COLO829 (cell line): ENCODE data around the gene ZNF417.
"Not testable (repeated sequence)": the region's sequence is repeated elsewhere in the genome, so short reads cannot be mapped to it uniquely, and the experiment has no call there.

Source experiments
- DNase-seq: peaks from one replicate; pipeline ENCODE4 v3.0.0; 2012; ENCODE audit warnings: low spot score

ZNF417 gene

GRCh38 chr19:57916168-57916995 lies at the start of gene ZNF417:
ZNF417 (minus strand) TSS chr19:57916592; CDS start chr19:57916411, 181 bp downstream.
- DNase-seq: peak; percentile 85

- DNase-seq: no peak
Measured at GRCh38 chr19:57964761-57965160, 48.4 kb upstream of the ZNF417 start.

GRCh38 chr19:57961785-57962184 lies 45.4 kb upstream of the ZNF417 start:
- no peak for DNase-seq

GRCh38 chr19:57954996-57955395 lies 38.6 kb upstream of the ZNF417 start:
- no peak for DNase-seq

- no peak for DNase-seq
Measured at GRCh38 chr19:57949702-57950101, 33.3 kb upstream of the ZNF417 start.

- DNase-seq: no peak
Measured at GRCh38 chr19:57949296-57949695, 32.9 kb upstream of the ZNF417 start.

GRCh38 chr19:57947419-57948134 lies 31.2 kb upstream of the ZNF417 start, which contains the start of gene ZNF256:
ZNF256 (minus strand) TSS chr19:57947706; CDS start chr19:57947474, 232 bp downstream.
- peak; percentile 90 for DNase-seq

- DNase-seq: no peak
Measured at GRCh38 chr19:57947088-57947418, 30.7 kb upstream of the ZNF417 start.

GRCh38 chr19:57946316-57946715 lies 29.9 kb upstream of the ZNF417 start:
- DNase-seq: no peak

- DNase-seq: no peak
Measured at GRCh38 chr19:57941593-57941992, 25.2 kb upstream of the ZNF417 start.

- DNase-seq: no peak
Measured at GRCh38 chr19:57935731-57936130, 19.3 kb upstream of the ZNF417 start.

- no peak for DNase-seq
Measured at GRCh38 chr19:57934820-57935665, 18.7 kb upstream of the ZNF417 start, which contains the start of gene ZNF418. ZNF418 (minus strand) TSS chr19:57935402; CDS start chr19:57933822, 1,580 bp downstream.

- no peak for DNase-seq
Measured at GRCh38 chr19:57927587-57927986, 11.2 kb upstream of the ZNF417 start.

GRCh38 chr19:57914531-57914930 lies 1.9 kb downstream of the ZNF417 start:
- no peak for DNase-seq

GRCh38 chr19:57907394-57907793 lies 9.0 kb downstream of the ZNF417 start:
- no peak for DNase-seq

- no peak for DNase-seq
Measured at GRCh38 chr19:57905258-57905657, 11.1 kb downstream of the ZNF417 start.

- DNase-seq: no peak
Measured at GRCh38 chr19:57903618-57904184, 12.7 kb downstream of the ZNF417 start.

GRCh38 chr19:57900311-57900710 lies 16.1 kb downstream of the ZNF417 start:
- no peak for DNase-seq

GRCh38 chr19:57890706-57891105 lies 25.7 kb downstream of the ZNF417 start:
- not testable (repeated sequence) for DNase-seq

GRCh38 chr19:57888560-57889231 lies 27.7 kb downstream of the ZNF417 start, which contains the start of gene ZNF814:
ZNF814 (minus strand) TSS chr19:57889037; CDS start chr19:57888802, 235 bp downstream.
- DNase-seq: no peak

GRCh38 chr19:57888107-57888559 lies 28.3 kb downstream of the ZNF417 start:
- no peak for DNase-seq
